ENCODE measurements around the gene GPLD1.

GPLD1 gene

GRCh38 chr6:24382220-24382540 lies 107.2 kb downstream of the GPLD1 start:
- H3K4me3 ChIP-seq (ENCODE audit: control insufficient read depth, low read depth, low read length), result no peak overlapping the region
- TF ChIP-seq CTCF (conservative IDR thresholded peaks at IDR 0.05; ENCODE audit: control insufficient read depth, insufficient read depth, low read depth, low read length), result no peak
- no peak for DNase-seq (ENCODE audit: low read depth)

DNA sequence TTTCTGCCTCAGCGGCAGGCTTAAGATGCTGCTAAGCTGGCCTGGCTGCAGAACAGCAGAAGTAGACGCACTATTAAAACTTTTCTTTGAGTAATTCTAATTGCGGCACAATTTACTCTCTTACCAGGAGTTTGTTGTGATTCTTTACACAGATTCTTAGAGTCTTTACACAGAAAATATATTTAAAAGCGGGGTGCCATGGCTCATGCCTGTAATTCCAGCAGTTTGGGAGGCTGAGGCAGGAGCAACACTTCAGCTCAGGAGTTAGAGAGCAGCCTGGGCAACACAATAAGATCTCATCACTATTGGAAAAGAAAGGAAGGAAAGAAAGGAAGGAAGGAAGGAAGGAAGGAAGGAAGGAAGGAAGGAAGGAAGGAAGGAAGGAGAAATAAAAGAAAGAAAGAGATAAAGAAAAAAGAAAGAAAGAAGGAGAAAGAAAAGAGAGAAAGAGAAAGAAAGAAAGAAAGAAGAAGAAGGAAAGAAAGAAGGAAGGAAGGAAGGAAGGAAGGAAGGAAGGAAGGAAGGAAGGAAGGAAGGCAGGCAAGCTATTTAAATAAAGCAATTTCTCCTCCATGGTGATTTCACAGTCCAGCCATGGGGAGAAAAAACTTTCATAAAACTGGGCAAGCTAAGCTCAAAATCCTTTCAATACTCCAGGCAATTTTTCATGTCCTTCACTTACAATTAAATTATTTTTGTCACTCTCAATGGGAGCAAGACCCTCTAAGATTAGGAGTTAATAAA lies 107.7 kb downstream of the GPLD1 start:
- no peak for DNase-seq (ENCODE audit: low read depth)
- H3K4me3 ChIP-seq (ENCODE audit: control insufficient read depth, low read depth, low read length), result no peak overlapping the region
- no peak for TF ChIP-seq CTCF (conservative IDR thresholded peaks at IDR 0.05; ENCODE audit: control insufficient read depth, insufficient read depth, low read depth, low read length)

- TF ChIP-seq CTCF (conservative IDR thresholded peaks at IDR 0.05; ENCODE audit: control insufficient read depth, insufficient read depth, low read depth, low read length), result no peak
- DNase-seq (ENCODE audit: low read depth), result no peak
- no peak overlapping the region for H3K4me3 ChIP-seq (ENCODE audit: control insufficient read depth, low read depth, low read length)
Measured at GRCh38 chr6:24378473-24379097, 110.8 kb downstream of the GPLD1 start.

All from fibroblast of mammary gland (primary cell).